Measurements from ENCODE around the gene RTN4R.
A peak's percentile ranks its signal among the peaks of the same experiment; 100 is the strongest.
"Not testable (repeated sequence)": the region's sequence is repeated elsewhere in the genome, so short reads cannot be mapped to it uniquely, and the experiment has no call there.

RTN4R gene

GRCh38 chr22:20305230-20305893 is 37.2 kb upstream of the RTN4R start:
- not testable (repeated sequence) for DNase-seq

DNA sequence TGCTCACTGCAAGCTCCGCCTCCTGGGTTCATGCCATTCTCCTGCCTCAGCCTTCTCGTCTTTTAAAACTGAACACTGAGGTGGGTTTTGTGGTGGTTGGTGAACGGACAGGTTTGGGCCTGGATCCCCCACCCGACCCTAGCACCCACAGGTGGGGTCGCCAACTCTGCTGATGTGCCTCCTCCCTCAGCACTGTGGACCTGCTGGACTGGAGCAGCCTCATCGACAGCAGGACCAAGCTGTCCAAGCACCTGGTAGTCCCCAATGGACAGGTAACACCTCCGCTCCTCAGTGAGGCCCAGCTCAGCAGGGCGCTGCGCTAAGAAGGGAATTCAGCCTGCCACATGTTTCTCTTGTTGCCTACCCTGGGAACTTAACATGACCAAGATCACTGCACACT is 36.5 kb upstream of the RTN4R start:
- no peak for DNase-seq

DNA sequence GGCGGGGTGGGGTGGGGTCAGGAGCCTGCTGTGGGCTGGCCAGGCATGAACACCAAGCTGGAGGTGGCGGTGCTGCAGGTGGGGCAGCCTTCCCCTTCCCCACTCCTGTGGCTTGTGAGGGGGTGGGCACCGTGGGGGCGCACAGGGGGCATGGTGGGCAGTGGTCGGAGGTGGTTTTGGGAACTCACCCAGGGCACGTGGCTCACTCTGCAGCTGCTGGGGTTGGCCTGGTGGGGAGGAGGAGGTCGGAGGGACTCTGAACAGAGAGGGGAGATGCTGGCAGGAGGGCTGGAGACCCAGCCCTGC is 35.1 kb upstream of the RTN4R start:
- DNase-seq = not testable (repeated sequence)

- DNase-seq = no peak
Observed at GRCh38 chr22:20302438-20303228, 34.5 kb upstream of the RTN4R start.

GRCh38 chr22:20299746-20300136 is 31.6 kb upstream of the RTN4R start:
- no peak for DNase-seq

- DNase-seq = peak; percentile 82
Observed at GRCh38 chr22:20298803-20299745, 31.0 kb upstream of the RTN4R start.

DNA sequence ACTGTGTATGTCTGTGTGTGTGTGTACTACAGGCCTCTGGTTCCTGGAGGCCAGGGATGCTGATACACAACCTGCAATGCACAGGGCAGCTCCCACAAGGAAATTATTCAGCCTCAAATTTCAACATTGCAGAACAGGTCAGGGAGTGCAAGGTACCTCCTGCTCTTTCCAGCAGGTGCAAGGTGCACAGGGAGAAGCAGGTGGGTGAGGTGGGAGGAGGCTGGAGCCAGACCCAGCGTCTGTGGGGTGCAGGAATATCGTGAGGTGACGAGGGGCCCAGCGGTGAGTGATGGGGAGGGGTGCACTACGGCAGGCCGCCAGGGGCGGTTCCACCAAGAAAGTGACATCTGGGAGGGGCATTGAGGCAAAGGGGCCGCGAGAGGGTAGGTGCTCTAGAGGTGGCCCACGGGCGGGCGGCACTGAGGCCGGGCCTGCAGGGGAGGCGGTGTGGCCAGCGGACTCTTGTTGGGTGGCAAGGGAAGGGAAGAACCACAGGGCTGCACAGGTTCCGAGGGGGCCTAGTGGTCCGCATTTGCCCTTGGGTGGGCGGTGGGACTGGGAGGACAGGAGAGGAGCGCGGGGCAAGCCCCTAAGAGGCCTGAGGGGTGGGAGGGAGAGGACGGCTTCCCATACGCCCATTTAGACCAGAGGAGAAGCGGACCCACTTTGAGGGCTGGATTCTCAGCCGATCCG is 30.1 kb upstream of the RTN4R start:
- no peak for DNase-seq

- DNase-seq = no peak
Observed at GRCh38 chr22:20297414-20298109, 29.4 kb upstream of the RTN4R start.

DNA sequence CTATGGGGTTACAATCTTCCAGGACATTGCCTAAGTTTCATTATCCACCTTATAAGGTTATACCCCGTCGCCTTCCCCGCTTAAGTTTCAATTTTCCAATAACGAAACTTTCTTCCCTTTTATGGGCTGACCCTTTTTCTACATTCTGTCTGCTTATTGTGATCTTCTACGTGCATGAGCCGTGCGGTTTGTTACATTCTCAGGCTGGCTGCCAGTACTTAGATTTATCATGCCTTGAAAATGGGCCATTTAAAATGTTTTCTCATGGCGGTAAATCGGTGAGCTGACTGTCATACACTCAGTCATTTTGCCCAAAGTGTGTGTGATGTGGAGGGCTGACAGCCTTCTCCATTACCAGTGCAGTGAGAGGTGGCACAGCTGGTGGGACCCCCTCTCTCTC is 28.5 kb upstream of the RTN4R start:
- DNase-seq = no peak

GRCh38 chr22:20295262-20296064 is 27.3 kb upstream of the RTN4R start:
- no peak for DNase-seq

- DNase-seq = no peak
Observed at GRCh38 chr22:20292673-20293232, 24.6 kb upstream of the RTN4R start.

DNA sequence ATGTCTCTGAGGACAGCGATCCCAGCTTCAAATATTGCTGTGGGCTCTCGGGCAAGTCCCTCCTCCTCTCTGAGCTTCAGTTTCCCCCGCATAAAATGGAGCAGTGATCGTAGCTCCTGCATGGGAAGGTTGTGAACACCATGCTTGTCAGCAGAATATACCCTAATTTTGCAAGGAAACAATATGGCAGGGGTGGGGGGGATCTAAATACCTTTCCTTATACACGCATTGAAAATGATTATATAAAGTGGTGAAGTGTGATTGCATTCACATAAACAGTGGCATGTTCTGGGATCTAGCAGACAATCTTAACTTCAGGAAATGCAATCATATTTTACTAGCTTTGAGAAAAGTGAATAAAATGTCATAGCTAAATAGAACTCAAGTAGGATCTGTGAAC is 24.0 kb upstream of the RTN4R start:
- no peak for DNase-seq

GRCh38 chr22:20291604-20292063 is 23.5 kb upstream of the RTN4R start:
- no peak for DNase-seq

DNA sequence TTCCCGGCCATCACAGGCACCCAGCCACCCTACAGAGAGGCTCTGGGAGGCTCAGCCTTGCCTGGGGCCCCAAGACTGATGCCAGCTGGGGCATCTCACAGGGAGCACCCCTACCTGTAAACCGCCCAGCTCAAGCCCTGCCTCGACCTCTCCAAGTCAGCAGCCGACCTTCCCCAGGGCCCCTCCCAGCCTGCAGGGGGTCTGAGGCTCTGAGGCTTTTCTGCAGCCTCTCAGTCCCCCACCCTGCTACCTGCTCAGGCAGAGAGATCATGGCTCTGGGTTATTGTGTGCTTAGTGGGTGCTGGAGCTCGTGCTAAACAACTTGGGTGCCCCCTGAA is 23.1 kb upstream of the RTN4R start:
- DNase-seq = no peak

GRCh38 chr22:20290578-20291248 is 22.6 kb upstream of the RTN4R start:
- no peak for DNase-seq

DNA sequence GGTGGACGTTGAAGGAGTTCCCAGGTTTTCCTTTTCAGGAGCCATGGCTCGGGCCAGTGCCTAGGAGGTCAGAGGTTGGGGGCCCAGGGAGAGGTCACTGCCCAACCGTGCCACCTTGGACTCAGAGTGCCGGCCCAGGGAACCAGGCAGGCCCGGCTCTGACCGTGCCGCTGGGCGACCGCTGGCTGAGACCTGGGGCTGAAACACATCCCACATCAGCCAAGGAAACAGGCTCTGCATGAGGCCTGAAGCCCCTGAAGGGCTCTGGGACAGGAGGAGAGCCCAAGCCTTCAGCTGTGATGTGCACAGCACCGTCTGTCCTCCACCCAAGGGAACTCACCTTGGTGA is 21.9 kb upstream of the RTN4R start:
- DNase-seq = no peak

DNA sequence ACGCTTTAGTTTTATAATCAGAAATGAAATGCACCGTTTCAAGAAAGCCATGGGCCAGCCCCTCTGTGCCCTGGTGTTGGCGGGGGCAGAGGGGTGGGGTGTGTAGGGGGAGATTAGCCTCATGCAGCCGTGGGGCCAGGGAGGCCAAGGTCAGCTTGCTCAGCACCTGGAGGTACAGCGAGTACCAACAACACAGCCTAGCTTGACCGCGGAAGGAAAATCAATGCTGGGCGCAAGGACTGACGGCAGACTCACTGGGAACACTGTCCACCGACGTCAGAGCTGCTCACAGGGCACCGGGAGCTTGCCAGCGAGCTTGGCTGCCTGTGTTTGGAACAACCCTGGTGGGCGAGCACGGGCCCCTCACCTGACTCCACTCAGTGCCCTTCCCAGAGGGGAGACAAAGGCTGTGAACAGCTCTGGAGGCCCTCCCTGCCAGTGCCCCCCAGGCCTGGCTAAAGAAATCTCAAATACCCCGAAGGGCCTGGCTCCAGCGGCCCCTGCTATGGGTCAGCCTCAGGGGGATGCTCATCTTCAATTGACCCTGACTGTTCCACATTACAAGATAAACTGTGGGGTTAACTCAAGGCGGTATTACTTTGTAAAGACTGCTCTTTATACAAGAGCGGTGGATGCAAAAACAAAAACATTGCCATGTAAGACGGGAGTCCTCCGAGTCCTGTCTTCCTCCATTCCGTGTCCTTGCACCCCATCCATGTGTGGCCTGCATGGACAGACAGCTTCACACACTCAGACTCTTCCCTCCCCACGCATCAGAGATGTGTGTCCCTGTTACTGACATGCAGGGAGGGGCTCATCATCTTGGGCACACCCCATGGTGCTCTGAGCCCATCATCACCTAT is 21.3 kb upstream of the RTN4R start:
- not testable (repeated sequence) for DNase-seq

DNA sequence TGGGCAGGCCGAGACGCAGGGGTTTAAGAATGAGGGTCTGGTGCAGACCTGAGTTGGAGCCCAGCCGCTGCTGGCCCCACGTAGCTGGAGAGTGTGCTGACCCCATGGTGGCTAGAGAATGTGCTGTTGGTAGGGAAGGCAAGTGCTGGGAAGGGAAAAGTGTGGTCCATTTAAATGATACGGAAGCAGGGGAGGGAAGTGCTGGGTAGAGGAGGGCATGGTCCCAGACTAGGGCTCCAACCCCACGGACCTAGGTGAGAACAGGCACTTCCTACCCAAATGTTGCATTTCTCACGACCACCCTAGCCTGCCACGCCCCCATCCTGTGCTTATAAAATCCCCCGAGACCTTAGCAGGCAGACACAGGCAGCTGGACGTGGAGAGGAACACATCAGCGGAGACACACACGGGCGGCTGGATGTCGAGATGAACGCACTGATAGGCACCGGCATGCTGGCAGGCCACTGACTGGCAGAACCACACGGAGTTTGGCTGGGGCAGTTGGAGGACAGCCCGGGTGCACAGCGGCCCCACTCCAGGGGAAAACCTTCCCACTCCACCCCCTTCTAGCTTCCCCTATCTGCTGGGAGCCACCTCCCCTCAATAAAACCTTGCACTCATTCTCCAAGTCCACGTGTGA is 18.8 kb upstream of the RTN4R start:
- not testable (repeated sequence) for DNase-seq

- DNase-seq = not testable (repeated sequence)
Observed at GRCh38 chr22:20286312-20286660, 18.2 kb upstream of the RTN4R start.

All from left hindlimb (tissue), 1 donor.